ENCODE results near the gene LGR5. TPM values are rescaled to one million over a fixed set of nuclear protein-coding genes. Genes with fewer than 3 reads are reported as not detected.
"Not testable (repeated sequence)": the region's sequence is repeated elsewhere in the genome, so short reads cannot be mapped to it uniquely, and the experiment has no call there.

LGR5 gene
- total RNA-seq, 1 experiment from 2014 or later: not detected

GRCh38 chr12:71567537-71567936 lies 127.9 kb downstream of the LGR5 start:
- TF ChIP-seq RAD21 (IDR thresholded peaks at IDR 0.05; ENCODE audit: low read depth) (0 out of 2 replicates have a peak, but pooled peaks have one; percentile 13), CTCF (IDR thresholded peaks at IDR 0.05 in 2 of 3, conservative IDR thresholded peaks at IDR 0.05 in 1 of 3; ENCODE audit: borderline replicate concordance in 1 of 3, insufficient read depth in 1 of 3, low read depth in 2 of 3, low read length in 2 of 3) (no peak)
- POLR2A ChIA-PET: no interaction called here
- H3K79me2 ChIP-seq (ENCODE audit: insufficient read depth, low read length): no peaks in the 10 kb centered on the region
- H3K36me3 ChIP-seq (ENCODE audit: control insufficient read depth in 1 of 2, insufficient read depth in 2 of 2, low read length in 2 of 2): no peaks in the 10 kb centered on the region
- ATAC-seq (0 out of 2 replicates have a peak, but pooled peaks have one; percentile 22), DNase-seq (ENCODE audit: low read depth, low spot score) (no peak)
- no peak overlapping the region for H3K4me2 ChIP-seq (ENCODE audit: low read length)
- no peak overlapping the region for H3K9ac ChIP-seq (ENCODE audit: low read length)
- no peaks in the 10 kb centered on the region for H4K20me1 ChIP-seq (ENCODE audit: insufficient read depth)
- no peaks in the 10 kb centered on the region for H3K4me1 ChIP-seq (ENCODE audit: control insufficient read depth in 1 of 2, insufficient read depth in 2 of 2, low read length in 2 of 2)
- CTCF ChIA-PET: no interaction called here
- H3K9me3 ChIP-seq (ENCODE audit: control insufficient read depth in 1 of 2, insufficient read depth in 1 of 2, low read depth in 1 of 2, low read length in 2 of 2): no peaks in the 10 kb centered on the region
- intact Hi-C loops (cut with micrococcal nuclease): no loop called here
- no peak overlapping the region for H3K4me3 ChIP-seq (replicated peaks in 1 of 2; ENCODE audit: low read depth in 1 of 2, low read length in 2 of 2)
- H3K9me2 ChIP-seq (ENCODE audit: insufficient read depth): peaks cover 4% of the 10 kb centered on the region; the same call in 1 of the 2 replicates
- no TSS peak for BruUV-seq (replicated peaks)
- RAD21 ChIA-PET (ENCODE audit: low non-redundant PET in 1 of 2, low total read pairs in 2 of 2, uncharacterized antibody in 2 of 2, unreplicated experiment in 2 of 2): no interaction called here
- H2AFZ ChIP-seq (ENCODE audit: low read depth, low read length, poor library complexity, severe bottlenecking): no peak overlapping the region
- no peak overlapping the region for H3K27ac ChIP-seq (ENCODE audit: low read depth, low read length)
- no peaks in the 10 kb centered on the region for H3K27me3 ChIP-seq (ENCODE audit: insufficient read depth, low read length)

- H3K4me1 ChIP-seq (ENCODE audit: control insufficient read depth in 1 of 2, insufficient read depth in 2 of 2, low read length in 2 of 2); H3K79me2 ChIP-seq (ENCODE audit: insufficient read depth, low read length); RAD21 ChIA-PET (ENCODE audit: low non-redundant PET in 1 of 2, low total read pairs in 2 of 2, uncharacterized antibody in 2 of 2, unreplicated experiment in 2 of 2); H3K27me3 ChIP-seq (ENCODE audit: insufficient read depth, low read length); H3K27ac ChIP-seq (ENCODE audit: low read depth, low read length); H3K9me3 ChIP-seq (ENCODE audit: control insufficient read depth in 1 of 2, insufficient read depth in 1 of 2, low read depth in 1 of 2, low read length in 2 of 2); ATAC-seq; H2AFZ ChIP-seq (ENCODE audit: low read depth, low read length, poor library complexity, severe bottlenecking); intact Hi-C loops (cut with micrococcal nuclease); CTCF ChIA-PET; H3K4me2 ChIP-seq (ENCODE audit: low read length); H4K20me1 ChIP-seq (ENCODE audit: insufficient read depth); BruUV-seq (replicated peaks); H3K4me3 ChIP-seq (replicated peaks in 1 of 2; ENCODE audit: low read depth in 1 of 2, low read length in 2 of 2); H3K36me3 ChIP-seq (ENCODE audit: control insufficient read depth in 1 of 2, insufficient read depth in 2 of 2, low read length in 2 of 2); H3K9ac ChIP-seq (ENCODE audit: low read length); DNase-seq (ENCODE audit: low read depth, low spot score); H3K9me2 ChIP-seq (ENCODE audit: insufficient read depth): not testable (repeated sequence)
- POLR2A ChIA-PET: interaction anchor here (0.6 kb wide), 1 partner anchor 308 kb away, joined by 3 read pairs; no protein-coding TSS in a partner anchor
Observed at GRCh38 chr12:71569885-71570284, 130.3 kb downstream of the LGR5 start.
